ENCODE measurements around the gene RAP1A. TPM values are rescaled to one million over a fixed set of nuclear protein-coding genes. Genes with fewer than 3 reads are reported as not detected.

The RAP1A gene
- total RNA-seq, 1 experiment from 2014 or later = 25.4 TPM

DNA sequence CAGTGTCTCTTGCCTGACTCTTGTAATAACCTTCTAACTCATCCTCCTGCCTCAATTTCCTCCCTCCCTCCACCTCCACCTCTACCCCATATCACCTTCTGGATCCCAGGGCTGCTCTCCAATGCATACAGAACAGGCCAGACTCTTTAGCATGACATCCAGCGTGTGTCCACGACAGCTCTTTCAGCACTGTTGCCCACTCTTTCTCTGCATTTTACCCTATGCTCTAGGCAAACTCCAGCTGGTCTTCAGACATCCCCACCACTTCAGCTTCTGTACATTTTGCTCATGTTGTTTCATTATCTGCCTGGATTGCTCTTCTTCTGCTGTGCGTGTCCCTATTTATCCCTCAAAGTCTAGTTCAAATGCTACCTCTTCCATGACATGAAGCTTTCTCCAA lies 114.8 kb downstream of the RAP1A start:
- Mint-ChIP-seq H3K9me3 (no peaks in the 10 kb centered on the region), H3K4me3 (no peak overlapping the region), H3K27ac (no peak overlapping the region), H3K27me3 (ENCODE audit: low read depth) (no peaks in the 10 kb centered on the region), H3K4me1 (peaks cover 26% of the 10 kb centered on the region), H3K36me3 (no peaks in the 10 kb centered on the region; the same call in none of the 2 replicates)
- ChIA-PET CTCF (interaction anchor here (7.7 kb wide), 1 partner anchor 14 kb away, joined by 78 read pairs; no protein-coding TSS in a partner anchor), POLR2A (no interaction called here)
- ATAC-seq (no peak), DNase-seq (ENCODE audit: low spot score) (no peak)
- TF ChIP-seq, protein P1, sequence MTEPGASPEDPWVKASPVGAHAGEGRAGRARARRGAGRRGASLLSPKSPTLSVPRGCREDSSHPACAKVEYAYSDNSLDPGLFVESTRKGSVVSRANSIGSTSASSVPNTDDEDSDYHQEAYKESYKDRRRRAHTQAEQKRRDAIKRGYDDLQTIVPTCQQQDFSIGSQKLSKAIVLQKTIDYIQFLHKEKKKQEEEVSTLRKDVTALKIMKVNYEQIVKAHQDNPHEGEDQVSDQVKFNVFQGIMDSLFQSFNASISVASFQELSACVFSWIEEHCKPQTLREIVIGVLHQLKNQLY (CRISPR knock-in tag; IDR thresholded peaks at IDR 0.05) = no peak
- TF ChIP-seq GABPB1 (CRISPR knock-in tag; IDR thresholded peaks at IDR 0.05) = no peak
- TF ChIP-seq ZNF263 (CRISPR knock-in tag; IDR thresholded peaks at IDR 0.05; ENCODE audit: low read depth) = no peak

GRCh38 chr1:111734856-111735255 lies 115.3 kb downstream of the RAP1A start:
- DNase-seq (ENCODE audit: low spot score) (no peak), ATAC-seq (no peak)
- Mint-ChIP-seq H3K4me1 (peaks cover 24% of the 10 kb centered on the region), H3K27me3 (ENCODE audit: low read depth) (no peaks in the 10 kb centered on the region), H3K9me3 (no peaks in the 10 kb centered on the region), H3K36me3 (no peaks in the 10 kb centered on the region; the same call in none of the 2 replicates), H3K4me3 (no peak overlapping the region), H3K27ac (no peak overlapping the region)
- ChIA-PET CTCF (interaction anchor here (7.7 kb wide), 1 partner anchor 13 kb away, joined by 78 read pairs; no protein-coding TSS in a partner anchor), POLR2A (no interaction called here)
- no peak for TF ChIP-seq MYBL2 (CRISPR knock-in tag; IDR thresholded peaks at IDR 0.05)
- TF ChIP-seq TEAD4 (CRISPR knock-in tag; IDR thresholded peaks at IDR 0.05) = no peak
- no peak for TF ChIP-seq NR2C2 (CRISPR knock-in tag; IDR thresholded peaks at IDR 0.05)
- no peak for TF ChIP-seq SP1 (CRISPR knock-in tag; conservative IDR thresholded peaks at IDR 0.05)
- TF ChIP-seq USF1 (CRISPR knock-in tag; IDR thresholded peaks at IDR 0.05) = no peak
- TF ChIP-seq GRHL2 (CRISPR knock-in tag; IDR thresholded peaks at IDR 0.05; ENCODE audit: insufficient replicate concordance, severe bottlenecking) = no peak
- no peak for TF ChIP-seq ESRRA (CRISPR knock-in tag; IDR thresholded peaks at IDR 0.05; ENCODE audit: borderline replicate concordance)
- TF ChIP-seq CREB1 (CRISPR knock-in tag; IDR thresholded peaks at IDR 0.05) = no peak
- TF ChIP-seq CBFB (CRISPR knock-in tag; IDR thresholded peaks at IDR 0.05; ENCODE audit: low read depth) = no peak
- TF ChIP-seq, protein P2, sequence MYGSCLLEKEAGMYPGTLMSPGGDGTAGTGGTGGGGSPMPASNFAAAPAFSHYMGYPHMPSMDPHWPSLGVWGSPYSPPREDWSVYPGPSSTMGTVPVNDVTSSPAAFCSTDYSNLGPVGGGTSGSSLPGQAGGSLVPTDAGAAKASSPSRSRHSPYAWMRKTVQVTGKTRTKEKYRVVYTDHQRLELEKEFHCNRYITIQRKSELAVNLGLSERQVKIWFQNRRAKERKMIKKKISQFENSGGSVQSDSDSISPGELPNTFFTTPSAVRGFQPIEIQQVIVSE (CRISPR knock-in tag; IDR thresholded peaks at IDR 0.05; ENCODE audit: borderline replicate concordance) = no peak
- TF ChIP-seq, protein P3, sequence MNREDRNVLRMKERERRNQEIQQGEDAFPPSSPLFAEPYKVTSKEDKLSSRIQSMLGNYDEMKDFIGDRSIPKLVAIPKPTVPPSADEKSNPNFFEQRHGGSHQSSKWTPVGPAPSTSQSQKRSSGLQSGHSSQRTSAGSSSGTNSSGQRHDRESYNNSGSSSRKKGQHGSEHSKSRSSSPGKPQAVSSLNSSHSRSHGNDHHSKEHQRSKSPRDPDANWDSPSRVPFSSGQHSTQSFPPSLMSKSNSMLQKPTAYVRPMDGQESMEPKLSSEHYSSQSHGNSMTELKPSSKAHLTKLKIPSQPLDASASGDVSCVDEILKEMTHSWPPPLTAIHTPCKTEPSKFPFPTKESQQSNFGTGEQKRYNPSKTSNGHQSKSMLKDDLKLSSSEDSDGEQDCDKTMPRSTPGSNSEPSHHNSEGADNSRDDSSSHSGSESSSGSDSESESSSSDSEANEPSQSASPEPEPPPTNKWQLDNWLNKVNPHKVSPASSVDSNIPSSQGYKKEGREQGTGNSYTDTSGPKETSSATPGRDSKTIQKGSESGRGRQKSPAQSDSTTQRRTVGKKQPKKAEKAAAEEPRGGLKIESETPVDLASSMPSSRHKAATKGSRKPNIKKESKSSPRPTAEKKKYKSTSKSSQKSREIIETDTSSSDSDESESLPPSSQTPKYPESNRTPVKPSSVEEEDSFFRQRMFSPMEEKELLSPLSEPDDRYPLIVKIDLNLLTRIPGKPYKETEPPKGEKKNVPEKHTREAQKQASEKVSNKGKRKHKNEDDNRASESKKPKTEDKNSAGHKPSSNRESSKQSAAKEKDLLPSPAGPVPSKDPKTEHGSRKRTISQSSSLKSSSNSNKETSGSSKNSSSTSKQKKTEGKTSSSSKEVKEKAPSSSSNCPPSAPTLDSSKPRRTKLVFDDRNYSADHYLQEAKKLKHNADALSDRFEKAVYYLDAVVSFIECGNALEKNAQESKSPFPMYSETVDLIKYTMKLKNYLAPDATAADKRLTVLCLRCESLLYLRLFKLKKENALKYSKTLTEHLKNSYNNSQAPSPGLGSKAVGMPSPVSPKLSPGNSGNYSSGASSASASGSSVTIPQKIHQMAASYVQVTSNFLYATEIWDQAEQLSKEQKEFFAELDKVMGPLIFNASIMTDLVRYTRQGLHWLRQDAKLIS (CRISPR knock-in tag; IDR thresholded peaks at IDR 0.05; ENCODE audit: borderline replicate concordance) = no peak
- no peak for TF ChIP-seq JUN (CRISPR knock-in tag; IDR thresholded peaks at IDR 0.05)
- TF ChIP-seq, protein P4, sequence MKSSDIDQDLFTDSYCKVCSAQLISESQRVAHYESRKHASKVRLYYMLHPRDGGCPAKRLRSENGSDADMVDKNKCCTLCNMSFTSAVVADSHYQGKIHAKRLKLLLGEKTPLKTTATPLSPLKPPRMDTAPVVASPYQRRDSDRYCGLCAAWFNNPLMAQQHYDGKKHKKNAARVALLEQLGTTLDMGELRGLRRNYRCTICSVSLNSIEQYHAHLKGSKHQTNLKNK (CRISPR knock-in tag; IDR thresholded peaks at IDR 0.05) = no peak

DNA sequence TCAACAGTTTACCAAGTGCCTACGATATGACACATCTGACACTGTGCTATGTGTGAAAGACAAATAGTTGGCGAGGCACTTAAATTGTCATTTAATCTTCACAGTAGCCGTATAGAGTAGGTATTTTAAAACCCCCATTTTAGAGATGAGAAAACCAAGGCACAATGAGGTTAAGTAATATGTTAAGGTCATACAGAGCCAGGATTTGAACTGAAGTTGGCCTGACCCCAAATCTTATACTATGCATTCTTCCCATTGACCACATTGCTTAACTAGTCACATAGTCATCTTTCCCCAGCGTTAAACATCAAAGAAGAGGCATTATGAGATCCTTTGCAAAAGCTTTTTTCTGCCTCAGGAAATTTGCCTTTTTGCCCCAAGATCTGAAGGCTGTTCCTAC lies 115.7 kb downstream of the RAP1A start:
- Mint-ChIP-seq H3K27me3 (ENCODE audit: low read depth) (no peaks in the 10 kb centered on the region), H3K4me1 (peaks cover 21% of the 10 kb centered on the region), H3K4me3 (no peak overlapping the region), H3K36me3 (no peaks in the 10 kb centered on the region; the same call in none of the 2 replicates), H3K9me3 (no peaks in the 10 kb centered on the region), H3K27ac (no peak overlapping the region)
- TF ChIP-seq TCF7 (CRISPR knock-in tag; IDR thresholded peaks at IDR 0.05; ENCODE audit: low read depth) = no peak
- TF ChIP-seq, protein P2 (CRISPR knock-in tag; IDR thresholded peaks at IDR 0.05; ENCODE audit: borderline replicate concordance) = no peak
- ChIA-PET POLR2A (interaction anchor here (2.0 kb wide), 1 partner anchor 20 kb away, joined by 6 read pairs; no protein-coding TSS in a partner anchor), CTCF (interaction anchor here (1.2 to 7.7 kb wide), 6 partner anchors 10 to 634 kb away, joined by 3 to 78 read pairs (median 19); no protein-coding TSS in a partner anchor)
- DNase-seq (ENCODE audit: low spot score) (no peak), ATAC-seq (no peak)
